A549 (cell line): Measurements from ENCODE around the gene GGT5. TPM values are rescaled to one million over a fixed set of nuclear protein-coding genes. Genes with fewer than 3 reads are reported as not detected.
A peak's percentile ranks its signal among the peaks of the same experiment; 100 is the strongest.
"Not testable (repeated sequence)": the region's sequence is repeated elsewhere in the genome, so short reads cannot be mapped to it uniquely, and the experiment has no call there.

Source experiments
- ATAC-seq, 2 experiments: fragments of 200-7000 bp in 1 of 2; fragments of >200 bp in 1 of 2; cut with Nextera tagmentation in 1 of 2; cut with Tn5 transposase in 1 of 2; 3 replicates each; pipeline versions ENCODE4 v1.8.0 to v1.9.1; 2018 to 2020; ENCODE audit warnings: mild to moderate bottlenecking in 1 of 2, moderate library complexity in 1 of 2
- CTCF ChIA-PET: fragments of 300-600 bp; sonication (Branson Sonifier 250); formaldehyde crosslinking; extraction: SDS; loops from one replicate; lab custom pipeline; 2021; ENCODE audit warnings: antibody characterized with exemption, inconsistent platforms; lab: Yijun Ruan, JAX
- POLR2A ChIA-PET: fragments of 350-600 bp; formaldehyde crosslinking; extraction: SDS; loops from one replicate; lab custom pipeline; 2021; ENCODE audit warnings: antibody characterized with exemption, inconsistent platforms; lab: Yijun Ruan, JAX
- DNase-seq, 2 experiments: peaks; one replicate each; pipeline versions ENCODE4 v3.0.0 to v3.0.0-alpha.2; 2011 to 2016; ENCODE audit warnings: low read depth in 1 of 2, low spot score in 1 of 2
- FAIRE-seq: peaks from 2 replicates; lab custom pipeline; 2011; peaks lifted over from hg19 to GRCh38; lab: Jason Lieb, UNC
- H3K27ac ChIP-seq, 2 experiments: fragments of >200 bp; sonication (Bioruptor Twin); formaldehyde crosslinking; 3 replicates each; pipeline ENCODE4 v1.5.1; 2016 to 2017
- H3K4me1 ChIP-seq: fragments of >200 bp; sonication (Bioruptor Twin); formaldehyde crosslinking; 3 replicates; pipeline ENCODE4 v1.6.1; 2016
- H3K4me2 ChIP-seq: fragments of >200 bp; sonication (Bioruptor Twin); formaldehyde crosslinking; 3 replicates; pipeline ENCODE4 v1.6.1; 2016
- H3K4me3 ChIP-seq: fragments of >200 bp; sonication (Bioruptor Twin); formaldehyde crosslinking; 3 replicates; pipeline ENCODE4 v1.5.1; 2016
- H3K9me3 ChIP-seq: fragments of >200 bp; sonication (Bioruptor Twin); formaldehyde crosslinking; 3 replicates; pipeline ENCODE4 v1.6.1; 2016
- HEYL ChIP-seq: fragments of 250-450 bp; sonication (Bioruptor Pico); IDR thresholded peaks from 2 replicates; pipeline ENCODE4 v1.8.0; 2021; ENCODE audit warnings: mild to moderate bottlenecking, moderate library complexity
- JUN ChIP-seq, 2 experiments: fragments of >200 bp; sonication (Bioruptor Twin); formaldehyde crosslinking; IDR thresholded peaks; 2 replicates in 1 of 2; 3 replicates in 1 of 2; pipeline ENCODE4 v1.6.1; 2016 to 2017
- KDM1A ChIP-seq: fragments of 200-600 bp; sonication (generic); IDR thresholded peaks from 2 replicates; pipeline ENCODE4 v1.6.1; 2016; ENCODE audit warnings: low read depth, mild to moderate bottlenecking
- KDM5A ChIP-seq: fragments of 200-600 bp; sonication (generic); IDR thresholded peaks from 2 replicates; pipeline ENCODE4 v1.6.1; 2016; ENCODE audit warnings: antibody characterized with exemption, mild to moderate bottlenecking
- MAZ ChIP-seq: fragments of 150-350 bp; IDR thresholded peaks from 2 replicates; pipeline ENCODE4 v1.6.1; 2014; ENCODE audit warnings: antibody characterized with exemption, low read depth, low read length, borderline replicate concordance
- PHF8 ChIP-seq: fragments of 200-600 bp; sonication (generic); IDR thresholded peaks from 2 replicates; pipeline ENCODE4 v1.6.1; 2016; ENCODE audit warnings: low read depth, mild to moderate bottlenecking, antibody characterized with exemption, moderate library complexity, borderline replicate concordance
- POLR2A ChIP-seq: IDR thresholded peaks from 2 replicates; pipeline ENCODE4 v1.6.1; 2012; ENCODE audit warnings: mild to moderate bottlenecking, low read length
- RARB ChIP-seq: fragments of 250-450 bp; sonication (Bioruptor Pico); IDR thresholded peaks from 2 replicates; pipeline ENCODE4 v1.8.0; 2021; ENCODE audit warnings: mild to moderate bottlenecking, moderate library complexity
- WGBS: methylation state at CpG from one replicate; pipeline ENCODE4 v1.1.6; 2017; ENCODE audit errors: missing lambda C conversion rate; 5-methylcytosine and 5-hydroxymethylcytosine counted together
- polyA plus RNA-seq, 4 experiments: library from polyadenylated mRNA; depleted of rRNA in 3 of 4; stranded (reverse); fragments of >200 nt; fragmentation: RNase III in 1 of 4; extraction: RNeasy Plus Mini Kit Qiagen cat#74134 plus additional on column Dnase treatment in 1 of 4; gene quantifications; 2 replicates in 3 of 4; 3 replicates in 1 of 4; pipeline ENCODE4 v1.2.3, GENCODE V29; 2011 to 2017
- TF ChIP-seq, protein P1 (sequence below): fragments of >200 bp; sonication (Bioruptor Twin); formaldehyde crosslinking; IDR thresholded peaks from 2 replicates; pipeline ENCODE4 v1.6.1; 2016
- TF ChIP-seq, protein P2 (sequence below): fragments of >200 bp; sonication (Bioruptor Twin); formaldehyde crosslinking; IDR thresholded peaks from 3 replicates; pipeline ENCODE4 v1.6.1; 2016
- TF ChIP-seq, protein P3 (sequence below): fragments of 250-450 bp; sonication (Bioruptor Pico); IDR thresholded peaks from 2 replicates; pipeline ENCODE4 v1.5.0; 2021; ENCODE audit warnings: mild to moderate bottlenecking, moderate library complexity, borderline replicate concordance
- TF ChIP-seq, protein P4 (sequence below): IDR thresholded peaks from 2 replicates; pipeline ENCODE4 v1.6.1; 2012
- TF ChIP-seq, protein P5 (sequence below): IDR thresholded peaks from 2 replicates; pipeline ENCODE4 v1.6.1; 2012; ENCODE audit warnings: low read depth, borderline replicate concordance

Gene GGT5
- polyA plus RNA-seq, 2 of the 4 experiments (the other 2 are of a cell fraction), result 2.5 to 3.1 TPM

DNA sequence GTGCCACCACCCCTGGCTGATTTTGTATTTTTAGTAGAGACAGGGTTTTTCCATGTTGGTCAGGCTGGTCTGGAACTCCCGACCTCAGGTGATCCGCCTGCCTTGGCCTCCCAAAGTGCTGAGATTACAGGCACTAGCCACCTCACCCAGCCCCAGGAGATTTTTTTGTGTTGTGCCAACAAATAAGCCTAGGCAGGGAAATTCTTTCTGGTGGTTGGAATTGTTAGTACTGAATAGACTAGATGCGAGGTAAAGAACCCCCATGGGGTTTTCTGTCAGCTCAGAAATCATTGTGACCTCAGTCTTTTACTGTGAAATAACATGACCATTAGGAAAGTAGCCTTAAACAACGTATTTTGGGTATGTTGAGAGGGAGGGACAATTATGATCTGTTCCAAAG, 29.0 kb upstream of the GGT5 start:
- FAIRE-seq, H3K9me3 ChIP-seq, ATAC-seq, DNase-seq, H3K27ac ChIP-seq, CTCF ChIA-PET, POLR2A ChIA-PET, H3K4me3 ChIP-seq: not testable (repeated sequence)
- 75% methylated on average over 4 of the region's 4 CpGs for WGBS
- Histone ChIP-seq H3K4me2 (peak overlapping the region; percentile 82; the same call in 1 of the 3 replicates), H3K4me1 (peaks cover 17% of the 10 kb centered on the region; the same call in 2 of the 3 replicates)

DNA sequence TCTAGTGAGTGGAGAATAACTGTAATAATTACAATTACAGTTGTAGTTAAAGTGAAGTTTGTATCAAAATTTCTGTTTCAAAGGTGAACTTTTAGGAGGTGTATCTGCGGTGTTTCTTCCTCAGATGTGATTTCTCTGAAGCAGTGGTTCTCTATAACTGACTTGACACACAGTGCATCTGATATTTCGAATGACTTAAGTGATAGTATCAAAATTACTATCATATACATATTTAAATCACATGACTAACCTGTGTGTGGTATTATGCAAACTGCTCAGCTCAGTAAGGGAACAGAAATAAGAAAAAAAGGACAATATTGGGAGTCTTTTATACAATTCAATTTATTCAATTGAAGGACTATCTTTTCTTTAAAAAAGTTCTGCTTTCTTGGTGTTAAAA, 28.1 kb upstream of the GGT5 start:
- DNase-seq, POLR2A ChIA-PET, ATAC-seq, H3K9me3 ChIP-seq, FAIRE-seq, H3K27ac ChIP-seq, H3K4me3 ChIP-seq, CTCF ChIA-PET: not testable (repeated sequence)
- H3K4me2 ChIP-seq, result peak overlapping the region; percentile 82
- peaks cover 17% of the 10 kb centered on the region; the same call in 2 of the 3 replicates for H3K4me1 ChIP-seq
- 93% methylated on average over 2 of the region's 2 CpGs for WGBS

DNA sequence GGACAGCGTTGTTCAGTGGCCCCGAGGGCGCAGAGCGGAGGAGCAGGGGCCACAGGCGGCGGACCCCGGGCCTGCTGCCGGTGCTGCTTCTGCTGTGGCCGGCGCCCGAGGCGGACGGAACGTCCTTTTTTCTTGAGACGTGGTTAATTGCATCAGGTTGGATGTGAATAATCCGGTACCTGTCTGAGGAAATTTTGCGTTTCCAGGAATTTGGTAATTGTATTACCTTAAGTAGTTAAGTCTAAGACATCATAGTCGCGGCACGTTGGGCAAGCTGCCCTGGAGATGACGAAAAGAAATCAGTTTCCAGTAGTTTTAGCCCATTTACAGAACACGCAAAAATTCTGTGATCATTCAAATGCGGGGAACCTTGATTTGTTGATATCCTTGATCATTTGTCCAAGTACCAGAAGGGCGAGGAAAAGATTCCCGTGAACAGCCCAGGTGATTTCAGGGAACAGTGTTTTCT, 26.5 kb upstream of the GGT5 start:
- no peak for FAIRE-seq
- CTCF ChIA-PET, result no interaction called here
- TF ChIP-seq, protein P1, sequence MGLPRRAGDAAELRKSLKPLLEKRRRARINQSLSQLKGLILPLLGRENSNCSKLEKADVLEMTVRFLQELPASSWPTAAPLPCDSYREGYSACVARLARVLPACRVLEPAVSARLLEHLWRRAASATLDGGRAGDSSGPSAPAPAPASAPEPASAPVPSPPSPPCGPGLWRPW, result no peak
- TF ChIP-seq JUN (IDR thresholded peaks at IDR 0.05), result no peak
- TF ChIP-seq, protein P2, sequence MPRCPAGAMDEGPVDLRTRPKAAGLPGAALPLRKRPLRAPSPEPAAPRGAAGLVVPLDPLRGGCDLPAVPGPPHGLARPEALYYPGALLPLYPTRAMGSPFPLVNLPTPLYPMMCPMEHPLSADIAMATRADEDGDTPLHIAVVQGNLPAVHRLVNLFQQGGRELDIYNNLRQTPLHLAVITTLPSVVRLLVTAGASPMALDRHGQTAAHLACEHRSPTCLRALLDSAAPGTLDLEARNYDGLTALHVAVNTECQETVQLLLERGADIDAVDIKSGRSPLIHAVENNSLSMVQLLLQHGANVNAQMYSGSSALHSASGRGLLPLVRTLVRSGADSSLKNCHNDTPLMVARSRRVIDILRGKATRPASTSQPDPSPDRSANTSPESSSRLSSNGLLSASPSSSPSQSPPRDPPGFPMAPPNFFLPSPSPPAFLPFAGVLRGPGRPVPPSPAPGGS, result no peak
- TF ChIP-seq RARB (CRISPR knock-in tag), result no peak
- TF ChIP-seq, protein P3, sequence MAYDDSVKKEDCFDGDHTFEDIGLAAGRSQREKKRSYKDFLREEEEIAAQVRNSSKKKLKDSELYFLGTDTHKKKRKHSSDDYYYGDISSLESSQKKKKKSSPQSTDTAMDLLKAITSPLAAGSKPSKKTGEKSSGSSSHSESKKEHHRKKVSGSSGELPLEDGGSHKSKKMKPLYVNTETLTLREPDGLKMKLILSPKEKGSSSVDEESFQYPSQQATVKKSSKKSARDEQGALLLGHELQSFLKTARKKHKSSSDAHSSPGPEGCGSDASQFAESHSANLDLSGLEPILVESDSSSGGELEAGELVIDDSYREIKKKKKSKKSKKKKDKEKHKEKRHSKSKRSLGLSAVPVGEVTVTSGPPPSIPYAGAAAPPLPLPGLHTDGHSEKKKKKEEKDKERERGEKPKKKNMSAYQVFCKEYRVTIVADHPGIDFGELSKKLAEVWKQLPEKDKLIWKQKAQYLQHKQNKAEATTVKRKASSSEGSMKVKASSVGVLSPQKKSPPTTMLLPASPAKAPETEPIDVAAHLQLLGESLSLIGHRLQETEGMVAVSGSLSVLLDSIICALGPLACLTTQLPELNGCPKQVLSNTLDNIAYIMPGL (CRISPR knock-in tag), result no peak
- no peak for TF ChIP-seq KDM5A
- POLR2A ChIA-PET, result interaction anchor here (0.7 kb wide), 1 partner anchor 259 kb away, joined by 3 read pairs; no protein-coding TSS in a partner anchor
- Histone ChIP-seq H3K9me3 (no peaks in the 10 kb centered on the region), H3K4me2 (peak overlapping the region; percentile 82), H3K27ac (peak overlapping the region; percentile 87 to 97), H3K4me3 (peak overlapping the region; percentile 65), H3K4me1 (peaks cover 17% of the 10 kb centered on the region; the same call in 2 of the 3 replicates)
- ATAC-seq, result no peak; a peak in 1 of 6 replicates
- peak in 1 of 2 experiments; percentile 6 for DNase-seq
- under 1% methylated on average over 19 of the region's 25 CpGs for WGBS

DNA sequence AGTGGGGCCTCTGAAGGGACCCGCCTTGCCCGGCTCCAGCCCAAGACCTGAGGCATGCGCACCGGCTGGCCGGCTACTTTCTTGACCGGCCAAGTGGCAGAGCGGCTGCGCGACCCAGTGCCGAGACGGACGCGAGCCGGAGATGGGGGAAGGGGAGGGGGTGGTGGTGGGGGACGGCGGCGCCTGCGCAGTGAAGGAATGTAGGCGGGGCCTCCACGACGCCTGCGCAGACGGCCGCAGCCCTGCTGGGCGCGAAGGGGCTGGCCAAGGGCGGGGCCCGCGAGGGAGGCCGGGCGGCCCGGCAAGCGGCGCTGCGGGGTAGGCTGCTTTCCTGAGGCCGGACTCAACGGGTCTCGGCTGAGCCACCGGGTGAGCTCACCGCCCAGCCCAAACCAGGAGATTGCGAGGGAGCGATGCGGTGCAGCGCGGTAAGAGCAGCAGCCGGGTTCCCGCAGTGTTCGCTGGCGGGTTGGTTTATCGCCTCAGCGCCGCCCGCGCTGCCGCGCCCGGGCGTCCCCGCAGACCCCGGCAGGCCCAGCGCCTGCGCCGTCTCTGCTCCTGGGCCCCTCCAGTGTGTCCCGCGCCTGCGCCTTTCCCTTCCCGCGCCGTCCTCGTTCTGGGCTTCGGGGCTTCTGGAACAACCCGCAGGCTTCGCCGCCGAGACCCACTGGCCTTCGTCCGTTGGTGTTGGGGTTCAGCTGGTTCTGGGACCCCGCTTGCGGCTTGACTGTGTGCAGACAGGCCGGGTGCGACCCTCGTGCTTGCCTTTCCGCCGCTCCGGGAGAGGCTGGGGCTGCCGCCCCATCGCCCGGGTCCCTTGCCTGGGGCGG, 25.9 kb upstream of the GGT5 start, which contains the start of gene SPECC1L:
TSS of gene SPECC1L (plus strand) at position 276 of the 830 bp plus-strand sequence. CDS start 31,401 bp downstream, outside the sequence.
- CTCF ChIA-PET, result interaction anchor here (0.7 kb wide), 1 partner anchor 109 kb away, joined by 3 read pairs; no protein-coding TSS in a partner anchor
- Histone ChIP-seq H3K4me1 (peaks cover 17% of the 10 kb centered on the region; the same call in 2 of the 3 replicates), H3K9me3 (no peaks in the 10 kb centered on the region), H3K4me3 (peak within 1 kb of the TSS; percentile 65), H3K4me2 (peak within 1 kb of the TSS; percentile 82), H3K27ac (peak within 1 kb of the TSS; percentile 87 to 97)
- no peak for FAIRE-seq
- ATAC-seq, result peak; percentile 97 to 99
- WGBS, result no CpG with 5 or more reads among the region's 89 CpGs
- TF ChIP-seq PHF8 (peak; percentile 84), POLR2A (peak; percentile 89), KDM1A (no peak), RARB (CRISPR knock-in tag) (no peak), JUN (IDR thresholded peaks at IDR 0.05) (peak in 1 of 2 experiments; percentile 89; a peak in 2 of 5 replicates), MAZ (no peak), HEYL (CRISPR knock-in tag) (no peak)
- TF ChIP-seq, protein P2, result peak; percentile 91; the same call in 2 of the 3 replicates
- TF ChIP-seq, protein P4, sequence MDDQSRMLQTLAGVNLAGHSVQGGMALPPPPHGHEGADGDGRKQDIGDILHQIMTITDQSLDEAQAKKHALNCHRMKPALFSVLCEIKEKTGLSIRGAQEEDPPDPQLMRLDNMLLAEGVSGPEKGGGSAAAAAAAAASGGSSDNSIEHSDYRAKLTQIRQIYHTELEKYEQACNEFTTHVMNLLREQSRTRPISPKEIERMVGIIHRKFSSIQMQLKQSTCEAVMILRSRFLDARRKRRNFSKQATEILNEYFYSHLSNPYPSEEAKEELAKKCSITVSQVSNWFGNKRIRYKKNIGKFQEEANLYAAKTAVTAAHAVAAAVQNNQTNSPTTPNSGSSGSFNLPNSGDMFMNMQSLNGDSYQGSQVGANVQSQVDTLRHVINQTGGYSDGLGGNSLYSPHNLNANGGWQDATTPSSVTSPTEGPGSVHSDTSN, result peak; percentile 34; the same call in 1 of the 2 replicates
- TF ChIP-seq, protein P5, sequence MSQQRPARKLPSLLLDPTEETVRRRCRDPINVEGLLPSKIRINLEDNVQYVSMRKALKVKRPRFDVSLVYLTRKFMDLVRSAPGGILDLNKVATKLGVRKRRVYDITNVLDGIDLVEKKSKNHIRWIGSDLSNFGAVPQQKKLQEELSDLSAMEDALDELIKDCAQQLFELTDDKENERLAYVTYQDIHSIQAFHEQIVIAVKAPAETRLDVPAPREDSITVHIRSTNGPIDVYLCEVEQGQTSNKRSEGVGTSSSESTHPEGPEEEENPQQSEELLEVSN, result peak; percentile 66; the same call in 1 of the 2 replicates
- TF ChIP-seq, all 56 proteins: peak for 6
- POLR2A ChIA-PET, result interaction anchor here (0.7 to 0.9 kb wide), 2 partner anchors 18 to 259 kb away, joined by 3 to 4 read pairs; no protein-coding TSS in a partner anchor
- DNase-seq, result peak; percentile 71 to 90

DNA sequence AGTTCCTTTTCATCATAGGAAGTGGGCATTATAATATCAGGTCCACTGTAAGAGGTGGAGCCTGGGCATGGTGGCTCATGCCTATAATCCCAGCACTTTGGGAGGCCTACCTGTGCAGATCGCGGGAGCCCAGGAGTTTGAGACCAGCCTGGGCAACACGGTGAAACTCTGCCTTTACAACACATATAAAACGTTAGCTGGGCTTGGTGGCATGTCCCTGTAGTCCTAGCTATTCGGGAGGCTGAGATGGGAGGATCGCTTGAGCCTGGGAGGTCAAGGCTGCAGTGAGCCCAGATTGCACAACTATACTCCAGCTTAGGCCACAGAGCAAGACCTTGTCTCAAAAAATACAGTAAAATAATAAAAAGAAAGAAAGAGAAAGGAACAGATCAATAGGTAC, 21.6 kb upstream of the GGT5 start:
- WGBS, result 86% methylated on average over 5 of the region's 6 CpGs
- FAIRE-seq, H3K4me2 ChIP-seq, H3K4me1 ChIP-seq, POLR2A ChIA-PET, DNase-seq, ATAC-seq, H3K4me3 ChIP-seq, H3K9me3 ChIP-seq, H3K27ac ChIP-seq, CTCF ChIA-PET: not testable (repeated sequence)
